PC-3 (cell line): Measurements from ENCODE around the gene FERMT3. TPM values are rescaled to one million over a fixed set of nuclear protein-coding genes. Genes with fewer than 3 reads are reported as not detected.
"Not testable (repeated sequence)": the region's sequence is repeated elsewhere in the genome, so short reads cannot be mapped to it uniquely, and the experiment has no call there.

ENCODE experiments used
- ATAC-seq: fragments of 200-7000 bp; cut with Tn5 transposase; 2 replicates; pipeline ENCODE4 v1.9.1; 2020; ENCODE audit warnings: mild to moderate bottlenecking, moderate library complexity
- BruUV-seq: library from RNA; stranded (reverse); fragments of 400-500 nt; replicated peaks from 2 replicates; lab custom pipeline; 2021; lab: Mats Ljungman, UMichigan
- CTCF ChIA-PET: fragments of 300-600 bp; sonication (Branson Sonifier 250); formaldehyde crosslinking; loops from one replicate; lab custom pipeline; 2022; ENCODE audit warnings: antibody characterized with exemption; lab: Charles Lee
- POLR2A ChIA-PET: fragments of 300-600 bp; sonication (Branson Sonifier 250); formaldehyde crosslinking; loops from one replicate; lab custom pipeline; 2022; ENCODE audit warnings: antibody characterized with exemption; ENCODE audit not compliant: unreplicated experiment; lab: Charles Lee
- DNase-seq: peaks from one replicate; pipeline ENCODE4 v3.0.0-alpha.2; 2015
- H2AFZ ChIP-seq: fragments of 300-600 bp; sonication (generic); 2 replicates; pipeline ENCODE4 v1.6.0; 2016; ENCODE audit warnings: antibody characterized with exemption, low read length
- H3F3A ChIP-seq: fragments of 300-600 bp; sonication (generic); one replicate; pipeline ENCODE4 v1.6.0; 2017; ENCODE audit warnings: antibody characterized with exemption, low read length, control low read depth, mild to moderate bottlenecking; ENCODE audit not compliant: unreplicated experiment
- H3K27ac ChIP-seq: fragments of 300-600 bp; sonication (generic); 2 replicates; pipeline ENCODE4 v1.5.1; 2016; ENCODE audit warnings: mild to moderate bottlenecking, low read length
- H3K27me3 ChIP-seq: fragments of 300-600 bp; sonication (generic); 2 replicates; pipeline ENCODE4 v1.6.1; 2016; ENCODE audit warnings: low read length, mixed read lengths
- H3K36me3 ChIP-seq: fragments of 300-600 bp; sonication (generic); 2 replicates; pipeline ENCODE4 v1.6.1; 2016; ENCODE audit warnings: low read depth, mixed run types, low read length, mixed read lengths
- H3K4me1 ChIP-seq: fragments of 300-600 bp; sonication (generic); 2 replicates; pipeline ENCODE4 v1.5.1; 2016; ENCODE audit warnings: low read length; ENCODE audit not compliant: insufficient read depth
- H3K4me2 ChIP-seq: fragments of 300-600 bp; sonication (generic); 2 replicates; pipeline ENCODE4 v1.6.0; 2016; ENCODE audit warnings: low read length
- H3K4me3 ChIP-seq: fragments of 300-600 bp; sonication (generic); 2 replicates; pipeline ENCODE4 v1.5.1; 2016; ENCODE audit warnings: mild to moderate bottlenecking, low read length, mixed read lengths
- H3K79me2 ChIP-seq: fragments of 300-600 bp; sonication (generic); 2 replicates; pipeline ENCODE4 v1.6.1; 2017; ENCODE audit warnings: low read length, mixed read lengths
- H3K9ac ChIP-seq: fragments of 300-600 bp; sonication (generic); 2 replicates; pipeline ENCODE4 v1.6.0; 2016; ENCODE audit warnings: mild to moderate bottlenecking, low read length
- H3K9me2 ChIP-seq: fragments of 300-600 bp; sonication (generic); replicated peaks from 2 replicates; pipeline ENCODE4 v1.6.1; 2016; ENCODE audit warnings: mixed run types, low read length, mixed read lengths
- H3K9me3 ChIP-seq: fragments of 300-600 bp; sonication (generic); 2 replicates; pipeline ENCODE4 v1.6.1; 2016; ENCODE audit warnings: low read length, mixed read lengths
- H4K20me1 ChIP-seq: fragments of 300-600 bp; sonication (generic); 2 replicates; pipeline ENCODE4 v1.6.1; 2016; ENCODE audit warnings: low read length, mixed read lengths
- CTCF ChIP-seq: fragments of 300-600 bp; sonication (generic); conservative IDR thresholded peaks from 2 replicates; pipeline ENCODE4 v1.5.1; 2017; ENCODE audit warnings: antibody characterized with exemption, low read depth, mild to moderate bottlenecking, low read length
- EZH2 ChIP-seq: fragments of 300-600 bp; sonication (generic); IDR thresholded peaks from one replicate; pipeline ENCODE4 v1.6.1; 2017; ENCODE audit warnings: antibody characterized with exemption, mild to moderate bottlenecking, low read length; ENCODE audit not compliant: unreplicated experiment
- EZH2phosphoT487 ChIP-seq: fragments of 300-600 bp; sonication (generic); IDR thresholded peaks from 2 replicates; pipeline ENCODE4 v1.6.1; 2018; ENCODE audit warnings: mild to moderate bottlenecking, antibody characterized with exemption, low read length, borderline replicate concordance
- intact Hi-C: fragments of 100-400 bp; cut with micrococcal nuclease; formaldehyde crosslinking; loops from 2 replicates; pipeline ENCODE4 v1.9.0; 2023
- total RNA-seq: library from RNA; depleted of rRNA; stranded (reverse); fragments of >200 nt; gene quantifications from 2 replicates; pipeline ENCODE4 v1.2.3, GENCODE V29; 2014

Gene FERMT3
- total RNA-seq, 1 experiment from 2014 or later = 2.4 TPM

- Histone ChIP-seq H3K9ac (peak overlapping the region; percentile 93), H3K9me3 (no peaks in the 10 kb centered on the region), H3K4me1 (peaks cover 49% of the 10 kb centered on the region), H3K9me2 (no peaks in the 10 kb centered on the region), H3K4me2 (peak overlapping the region; percentile 94), H3F3A (no peaks in the 10 kb centered on the region), H3K36me3 (peaks cover 14% of the 10 kb centered on the region; the same call in 1 of the 2 replicates), H3K4me3 (peak overlapping the region; percentile 80), H3K27ac (peak overlapping the region; percentile 94), H4K20me1 (peaks cover 8% of the 10 kb centered on the region; the same call in 1 of the 2 replicates), H3K79me2 (peaks cover 48% of the 10 kb centered on the region), H2AFZ (no peak overlapping the region), H3K27me3 (no peaks in the 10 kb centered on the region)
- ChIA-PET CTCF (interaction anchor here (0.7 to 1.3 kb wide), 4 partner anchors 8 to 72 kb away, joined by 3 read pairs; partner anchors contain the start of gene PRDX5), POLR2A (interaction anchor here (0.6 to 2.6 kb wide), 7 partner anchors 8 to 1581 kb away, joined by 3 to 18 read pairs (median 5); partner anchors contain the start of genes NUDT22 and STIP1)
- ATAC-seq (peak; percentile 36), DNase-seq (peak; percentile 99)
- TF ChIP-seq EZH2 = no peak
- no peak for TF ChIP-seq EZH2phosphoT487
- no peak for TF ChIP-seq CTCF
- intact Hi-C loops = loop anchor here (2.0 kb wide), 2 partner anchors 25 to 55 kb away; partner anchors contain the start of gene CATSPERZ
- TSS peak; percentile 47 for BruUV-seq
These were observed 39.5 kb downstream of the FERMT3 start for GRCh38 chr11:64245797-64246620.

- not testable (repeated sequence) for H3K27me3 ChIP-seq, H3F3A ChIP-seq, H3K9me3 ChIP-seq, H3K4me2 ChIP-seq, BruUV-seq, DNase-seq, H2AFZ ChIP-seq, H4K20me1 ChIP-seq, H3K9me2 ChIP-seq
- Histone ChIP-seq H3K4me1 (peaks cover 50% of the 10 kb centered on the region), H3K9ac (peak overlapping the region; percentile 93), H3K79me2 (peaks cover 49% of the 10 kb centered on the region), H3K27ac (peak overlapping the region; percentile 94), H3K36me3 (peaks cover 14% of the 10 kb centered on the region; the same call in 1 of the 2 replicates), H3K4me3 (peak overlapping the region; percentile 80; the same call in 1 of the 2 replicates)
- ATAC-seq = peak; percentile 1
- intact Hi-C loops = loop anchor here (2.0 kb wide), 2 partner anchors 24 to 54 kb away; partner anchors contain the start of gene CATSPERZ
- ChIA-PET POLR2A (interaction anchor here (2.6 kb wide), 1 partner anchor 9 kb away, joined by 12 read pairs; no protein-coding TSS in a partner anchor), CTCF (interaction anchor here (0.9 kb wide), 1 partner anchor 54 kb away, joined by 3 read pairs; no protein-coding TSS in a partner anchor)
These were observed 40.0 kb downstream of the FERMT3 start for GRCh38 chr11:64246621-64246870.

GRCh38 chr11:64246871-64247728, 40.6 kb downstream of the FERMT3 start, which contains the start of gene PPP1R14B:
PPP1R14B (minus strand) TSS chr11:64246943; CDS start chr11:64246673, 270 bp downstream.
- peak within 1 kb of the TSS; percentile 82 for H2AFZ ChIP-seq
- H3K9me3 ChIP-seq = no peaks in the 10 kb centered on the region
- H3K27me3 ChIP-seq = no peaks in the 10 kb centered on the region
- CTCF ChIA-PET = interaction anchor here (0.6 kb wide), 1 partner anchor 57 kb away, joined by 5 read pairs; no protein-coding TSS in a partner anchor
- peaks cover 8% of the 10 kb centered on the region; the same call in 1 of the 2 replicates for H4K20me1 ChIP-seq
- peak within 1 kb of the TSS; percentile 93 for H3K9ac ChIP-seq
- H3K79me2 ChIP-seq = peaks cover 49% of the 10 kb centered on the region
- no peaks in the 10 kb centered on the region for H3F3A ChIP-seq
- peaks cover 14% of the 10 kb centered on the region; the same call in 1 of the 2 replicates for H3K36me3 ChIP-seq
- peaks cover 49% of the 10 kb centered on the region for H3K4me1 ChIP-seq
- intact Hi-C loops = loop anchor here (2.0 kb wide), 2 partner anchors 24 to 54 kb away; partner anchors contain the start of gene CATSPERZ
- BruUV-seq = TSS peak; percentile 24
- POLR2A ChIA-PET = interaction anchor here (2.6 kb wide), 1 partner anchor 9 kb away, joined by 12 read pairs; no protein-coding TSS in a partner anchor
- no peak for TF ChIP-seq EZH2
- no peak for TF ChIP-seq CTCF
- TF ChIP-seq EZH2phosphoT487 = no peak
- H3K4me2 ChIP-seq = peak within 1 kb of the TSS; percentile 94
- H3K4me3 ChIP-seq = peak within 1 kb of the TSS; percentile 80
- peak; percentile 91 for DNase-seq
- peak within 1 kb of the TSS; percentile 94 for H3K27ac ChIP-seq
- no peaks in the 10 kb centered on the region for H3K9me2 ChIP-seq
- peak; percentile 41 for ATAC-seq
